HFFc6 (cell line): Measurements from ENCODE around the gene ULK4. TPM values are rescaled to one million over a fixed set of nuclear protein-coding genes. Genes with fewer than 3 reads are reported as not detected.

ENCODE experiments used
- DNase-seq: peaks from one replicate; pipeline ENCODE4 v3.0.0-alpha.2; 2018
- H3K27ac Mint-ChIP-seq: 2 replicates; pipeline ENCODE4 v1.8.0; 2020; ENCODE audit warnings: mild to moderate bottlenecking, mixed read lengths
- H3K27me3 Mint-ChIP-seq: 2 replicates; pipeline ENCODE4 v1.8.0; 2021; ENCODE audit warnings: mild to moderate bottlenecking, moderate library complexity, mixed read lengths; ENCODE audit not compliant: insufficient read depth
- H3K36me3 Mint-ChIP-seq: 2 replicates; pipeline ENCODE4 v1.8.0; 2021; ENCODE audit warnings: low read depth, mixed read lengths
- H3K4me1 Mint-ChIP-seq: 2 replicates; pipeline ENCODE4 v1.8.0; 2020; ENCODE audit warnings: low read depth, mixed read lengths
- H3K4me3 Mint-ChIP-seq: 2 replicates; pipeline ENCODE4 v1.8.0; 2020; ENCODE audit warnings: mild to moderate bottlenecking, moderate library complexity, mixed read lengths
- H3K9me3 Mint-ChIP-seq: 2 replicates; pipeline ENCODE4 v1.8.0; 2020; ENCODE audit warnings: mild to moderate bottlenecking, mixed read lengths
- CTCF ChIP-seq: fragments of 200-600 bp; sonication (generic); IDR thresholded peaks from 2 replicates; pipeline ENCODE4 v1.5.0; 2021; ENCODE audit warnings: antibody characterized with exemption, mild to moderate bottlenecking
- total RNA-seq, 6 experiments: library from RNA; stranded (reverse); fragmentation: NEBNext Ultra II Directional; extraction: Animal tissue kit (Norgen Biotek cat#: 25700); gene quantifications; 2 replicates in 1 of 6; 3 replicates in 5 of 6; pipeline ENCODE4 v1.2.3, GENCODE V29; 2021

Gene ULK4
- total RNA-seq, 6 experiments from 2014 or later = 6.0 to 8.6 (median 6.7) TPM

- Mint-ChIP-seq H3K36me3 (peaks cover 67% of the 10 kb centered on the region), H3K27me3 (peaks cover 4% of the 10 kb centered on the region; the same call in 1 of the 2 replicates), H3K4me1 (peaks cover 11% of the 10 kb centered on the region), H3K4me3 (no peak overlapping the region), H3K27ac (no peak overlapping the region), H3K9me3 (no peaks in the 10 kb centered on the region)
- no peak for TF ChIP-seq CTCF
- DNase-seq = no peak
Observed at GRCh38 chr3:41239587-41239986, 722.3 kb downstream of the ULK4 start.

- H3K4me3 Mint-ChIP-seq = no peak overlapping the region
- DNase-seq = no peak
- H3K27ac Mint-ChIP-seq = no peak overlapping the region
- H3K27me3 Mint-ChIP-seq = no peaks in the 10 kb centered on the region; the same call in 1 of the 2 replicates
- no peaks in the 10 kb centered on the region for H3K9me3 Mint-ChIP-seq
- H3K36me3 Mint-ChIP-seq = peaks cover 78% of the 10 kb centered on the region
- H3K4me1 Mint-ChIP-seq = peaks cover 11% of the 10 kb centered on the region
- no peak for TF ChIP-seq CTCF
Observed at GRCh38 chr3:41237907-41238306, 724.0 kb downstream of the ULK4 start.

- no peak for DNase-seq
- no peak overlapping the region for H3K27ac Mint-ChIP-seq
- H3K9me3 Mint-ChIP-seq = no peaks in the 10 kb centered on the region
- peaks cover 11% of the 10 kb centered on the region for H3K4me1 Mint-ChIP-seq
- peaks cover 82% of the 10 kb centered on the region for H3K36me3 Mint-ChIP-seq
- TF ChIP-seq CTCF = no peak
- no peak overlapping the region for H3K4me3 Mint-ChIP-seq
- H3K27me3 Mint-ChIP-seq = no peaks in the 10 kb centered on the region; the same call in 1 of the 2 replicates
Observed at GRCh38 chr3:41236228-41236627, 725.7 kb downstream of the ULK4 start.

- Mint-ChIP-seq H3K9me3 (no peaks in the 10 kb centered on the region), H3K27me3 (no peaks in the 10 kb centered on the region; the same call in 1 of the 2 replicates), H3K36me3 (peaks cover 80% of the 10 kb centered on the region), H3K4me1 (peaks cover 11% of the 10 kb centered on the region), H3K27ac (no peak overlapping the region), H3K4me3 (no peak overlapping the region)
- no peak for DNase-seq
- TF ChIP-seq CTCF = no peak
Observed at GRCh38 chr3:41234823-41235721, 726.8 kb downstream of the ULK4 start.

GRCh38 chr3:41224120-41224806 lies 737.6 kb downstream of the ULK4 start:
- no peak for TF ChIP-seq CTCF
- peaks cover 2% of the 10 kb centered on the region; the same call in 1 of the 2 replicates for H3K27me3 Mint-ChIP-seq
- peak overlapping the region; percentile 14; the same call in 1 of the 2 replicates for H3K4me3 Mint-ChIP-seq
- H3K27ac Mint-ChIP-seq = peak overlapping the region; percentile 55
- peaks cover 40% of the 10 kb centered on the region for H3K4me1 Mint-ChIP-seq
- H3K9me3 Mint-ChIP-seq = no peaks in the 10 kb centered on the region
- peaks cover 25% of the 10 kb centered on the region for H3K36me3 Mint-ChIP-seq
- DNase-seq = peak; percentile 75
